ENCODE results near the gene ZFHX2. TPM values are rescaled to one million over a fixed set of nuclear protein-coding genes. Genes with fewer than 3 reads are reported as not detected.

ZFHX2 gene
- total and polyA plus RNA-seq, 2 of the 4 experiments (the other 2 are of a cell fraction), result 0.18 to 0.53 TPM

DNA sequence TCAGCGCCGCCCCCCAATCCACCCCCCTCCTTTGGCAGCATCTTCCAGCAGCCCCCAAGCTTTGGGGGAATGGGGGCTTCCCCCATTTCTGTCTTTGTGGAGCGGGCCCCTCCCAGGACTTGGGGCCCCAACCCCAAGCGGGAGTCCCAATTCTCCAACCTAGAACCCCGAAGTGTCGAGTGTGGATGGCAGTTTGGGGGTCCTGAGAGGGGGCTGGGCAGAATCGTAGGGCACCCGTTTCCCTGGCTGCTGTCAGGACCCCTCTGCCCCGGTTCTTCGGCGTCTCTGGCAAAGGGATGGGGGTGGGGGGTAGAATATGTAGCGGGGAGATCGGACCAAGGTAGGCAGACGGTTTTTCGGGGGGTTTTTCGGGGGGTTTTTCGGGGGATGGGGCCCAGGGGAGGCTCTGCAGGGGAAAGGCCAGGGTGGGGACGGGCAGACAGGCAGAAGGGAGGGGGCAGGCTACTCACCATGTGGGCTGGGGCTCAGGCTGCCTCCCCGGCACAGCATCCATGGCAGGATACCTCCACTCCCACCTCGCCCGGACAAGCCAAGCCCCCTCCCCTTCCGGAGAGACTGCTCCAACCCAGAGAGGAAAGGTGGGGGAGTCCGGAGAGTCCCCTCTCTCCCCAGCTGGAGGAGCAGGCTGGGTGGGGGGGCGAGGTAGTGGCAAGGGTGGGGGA, 26.3 kb upstream of the ZFHX2 start:
- Histone ChIP-seq H4K8ac (ENCODE audit: low read depth in 2 of 2, low read length in 2 of 2) (no peak overlapping the region), H3K79me1 (ENCODE audit: low read depth in 1 of 2, low read length in 2 of 2) (no peaks in the 10 kb centered on the region), H2AFZ (replicated peaks; ENCODE audit: low read length, poor library complexity) (no peak overlapping the region), H3K4me2 (ENCODE audit: low read depth, low read length) (no peak overlapping the region), H3K23ac (ENCODE audit: low read depth, low read length) (no peak overlapping the region), H2AK5ac (ENCODE audit: low read depth, low read length) (no peak overlapping the region), H2BK120ac (ENCODE audit: low read depth, low read length) (no peak overlapping the region), H2AK9ac (replicated peaks; ENCODE audit: low read depth, low read length, poor library complexity) (no peak overlapping the region), H4K5ac (ENCODE audit: low read depth, low read length) (no peak overlapping the region), H2BK5ac (ENCODE audit: low read depth, low read length, poor library complexity, severe bottlenecking) (no peak overlapping the region), H3K18ac (ENCODE audit: low read depth, low read length) (no peak overlapping the region), H3K36me3 (ENCODE audit: control insufficient read depth, insufficient read depth, low read length) (no peaks in the 10 kb centered on the region), H3K14ac (replicated peaks; ENCODE audit: low read depth, low read length) (no peak overlapping the region), H3K4me3 (ENCODE audit: insufficient read depth, low read depth, low read length) (no peak overlapping the region), H2BK15ac (ENCODE audit: low read depth, low read length) (no peak overlapping the region), H3K4me1 (ENCODE audit: control insufficient read depth, insufficient read depth, low read length) (no peaks in the 10 kb centered on the region), H3K9me1 (ENCODE audit: insufficient read depth, low read length) (no peaks in the 10 kb centered on the region), H3K4ac (ENCODE audit: low read depth, low read length) (no peak overlapping the region), H3K9ac (ENCODE audit: low read depth, low read length) (no peak overlapping the region), H4K91ac (ENCODE audit: insufficient read depth, low read depth, low read length) (no peak overlapping the region), H4K20me1 (ENCODE audit: insufficient read depth, low read length) (no peaks in the 10 kb centered on the region; the same call in 1 of the 2 replicates), H3K9me3 (ENCODE audit: control insufficient read depth, insufficient read depth, low read length) (no peaks in the 10 kb centered on the region; the same call in 1 of the 2 replicates), H3K27ac (ENCODE audit: insufficient read depth, low read length) (no peak overlapping the region), H3K56ac (ENCODE audit: extremely low read depth, insufficient read depth, low read length) (no peak overlapping the region), H3K27me3 (ENCODE audit: control insufficient read depth, insufficient read depth, low read length) (peaks cover 67% of the 10 kb centered on the region), H2BK20ac (ENCODE audit: low read depth, low read length) (no peak overlapping the region)
- ChIA-PET CTCF (no interaction called here), POLR2A (ENCODE audit: unreplicated experiment) (interaction anchor here (0.6 kb wide), 1 partner anchor 1291 kb away, joined by 3 read pairs; no protein-coding TSS in a partner anchor)
- no peak for ATAC-seq (ENCODE audit: low read depth)
- DNase-seq, result no peak
- dilution Hi-C loops (cut with HindIII; ENCODE audit: low sequenced_read_pairs, unreplicated experiment), result no loop called here
- in situ Hi-C loops (cut with MboI; ENCODE audit: low sequenced_read_pairs), result no loop called here
- BruUV-seq (replicated peaks), result no TSS peak
- WGBS, 2 experiments (ENCODE audit: extremely low coverage in 2 of 2, insufficient read length in 1 of 2), result 0% methylated on average over 1 of the region's 24 CpGs; no CpG with 5 or more reads in 1 of the 2 experiments
- TF ChIP-seq MAZ (IDR thresholded peaks at IDR 0.05; ENCODE audit: borderline replicate concordance, low read depth, low read length), result no peak
- TF ChIP-seq CHD1 (IDR thresholded peaks at IDR 0.05; ENCODE audit: low read depth, low read length), result no peak
- TF ChIP-seq, protein P1, sequence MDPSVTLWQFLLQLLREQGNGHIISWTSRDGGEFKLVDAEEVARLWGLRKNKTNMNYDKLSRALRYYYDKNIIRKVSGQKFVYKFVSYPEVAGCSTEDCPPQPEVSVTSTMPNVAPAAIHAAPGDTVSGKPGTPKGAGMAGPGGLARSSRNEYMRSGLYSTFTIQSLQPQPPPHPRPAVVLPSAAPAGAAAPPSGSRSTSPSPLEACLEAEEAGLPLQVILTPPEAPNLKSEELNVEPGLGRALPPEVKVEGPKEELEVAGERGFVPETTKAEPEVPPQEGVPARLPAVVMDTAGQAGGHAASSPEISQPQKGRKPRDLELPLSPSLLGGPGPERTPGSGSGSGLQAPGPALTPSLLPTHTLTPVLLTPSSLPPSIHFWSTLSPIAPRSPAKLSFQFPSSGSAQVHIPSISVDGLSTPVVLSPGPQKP (IDR thresholded peaks at IDR 0.05; ENCODE audit: borderline replicate concordance, low read depth, low read length), result no peak
- no peak for TF ChIP-seq RFX5 (IDR thresholded peaks at IDR 0.05; ENCODE audit: low read depth, low read length)
- TF ChIP-seq, protein P2, sequence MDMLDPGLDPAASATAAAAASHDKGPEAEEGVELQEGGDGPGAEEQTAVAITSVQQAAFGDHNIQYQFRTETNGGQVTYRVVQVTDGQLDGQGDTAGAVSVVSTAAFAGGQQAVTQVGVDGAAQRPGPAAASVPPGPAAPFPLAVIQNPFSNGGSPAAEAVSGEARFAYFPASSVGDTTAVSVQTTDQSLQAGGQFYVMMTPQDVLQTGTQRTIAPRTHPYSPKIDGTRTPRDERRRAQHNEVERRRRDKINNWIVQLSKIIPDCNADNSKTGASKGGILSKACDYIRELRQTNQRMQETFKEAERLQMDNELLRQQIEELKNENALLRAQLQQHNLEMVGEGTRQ (IDR thresholded peaks at IDR 0.05; ENCODE audit: low read depth, low read length), result no peak
- no peak for TF ChIP-seq NFE2L2 (IDR thresholded peaks at IDR 0.05; ENCODE audit: low read depth, low read length)
- TF ChIP-seq SMC3 (IDR thresholded peaks at IDR 0.05; ENCODE audit: low read depth, low read length), result no peak
- no peak for TF ChIP-seq RCOR1 (IDR thresholded peaks at IDR 0.05; ENCODE audit: insufficient replicate concordance, low read length)
- TF ChIP-seq CEBPB (IDR thresholded peaks at IDR 0.05; ENCODE audit: low read depth, low read length), result no peak
- TF ChIP-seq BHLHE40 (IDR thresholded peaks at IDR 0.05; ENCODE audit: low read depth, low read length), result no peak
- TF ChIP-seq MAFK (IDR thresholded peaks at IDR 0.05; ENCODE audit: low read depth, low read length), result no peak
- TF ChIP-seq, protein P3, sequence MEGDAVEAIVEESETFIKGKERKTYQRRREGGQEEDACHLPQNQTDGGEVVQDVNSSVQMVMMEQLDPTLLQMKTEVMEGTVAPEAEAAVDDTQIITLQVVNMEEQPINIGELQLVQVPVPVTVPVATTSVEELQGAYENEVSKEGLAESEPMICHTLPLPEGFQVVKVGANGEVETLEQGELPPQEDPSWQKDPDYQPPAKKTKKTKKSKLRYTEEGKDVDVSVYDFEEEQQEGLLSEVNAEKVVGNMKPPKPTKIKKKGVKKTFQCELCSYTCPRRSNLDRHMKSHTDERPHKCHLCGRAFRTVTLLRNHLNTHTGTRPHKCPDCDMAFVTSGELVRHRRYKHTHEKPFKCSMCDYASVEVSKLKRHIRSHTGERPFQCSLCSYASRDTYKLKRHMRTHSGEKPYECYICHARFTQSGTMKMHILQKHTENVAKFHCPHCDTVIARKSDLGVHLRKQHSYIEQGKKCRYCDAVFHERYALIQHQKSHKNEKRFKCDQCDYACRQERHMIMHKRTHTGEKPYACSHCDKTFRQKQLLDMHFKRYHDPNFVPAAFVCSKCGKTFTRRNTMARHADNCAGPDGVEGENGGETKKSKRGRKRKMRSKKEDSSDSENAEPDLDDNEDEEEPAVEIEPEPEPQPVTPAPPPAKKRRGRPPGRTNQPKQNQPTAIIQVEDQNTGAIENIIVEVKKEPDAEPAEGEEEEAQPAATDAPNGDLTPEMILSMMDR (conservative IDR thresholded peaks at IDR 0.05; ENCODE audit: low read depth, low read length), result no peak
- no peak for TF ChIP-seq RAD21 (IDR thresholded peaks at IDR 0.05; ENCODE audit: low read length)
- no peak for TF ChIP-seq FOS (IDR thresholded peaks at IDR 0.05; ENCODE audit: low read depth, low read length)
- TF ChIP-seq MXI1 (IDR thresholded peaks at IDR 0.05; ENCODE audit: borderline replicate concordance, low read depth, low read length), result no peak
- TF ChIP-seq POLR2A (IDR thresholded peaks at IDR 0.05; ENCODE audit: low read depth, low read length), result no peak
- intact Hi-C loops (cut with micrococcal nuclease), result no loop called here
